ENCODE measurements around the gene SENP3.

The SENP3 gene

GRCh38 chr17:7557147-7557764, 4.5 kb upstream of the SENP3 start:
- DNase-seq: no peak

- DNase-seq: no peak
These were observed 3.8 kb upstream of the SENP3 start for GRCh38 chr17:7557775-7558543.

- DNase-seq: no peak
These were observed 3.0 kb upstream of the SENP3 start, which contains the start of gene TNFSF13 for GRCh38 chr17:7558544-7559319. Gene TNFSF13, plus strand, starts transcription at chr17:7558750. Its CDS starts 290 bp downstream, at chr17:7559040.

- DNase-seq: no peak
These were observed 2.2 kb upstream of the SENP3 start for GRCh38 chr17:7559320-7560171.

GRCh38 chr17:7560172-7561027, 1.3 kb upstream of the SENP3 start:
- no peak for DNase-seq

GRCh38 chr17:7561028-7561575, 617 bp upstream of the SENP3 start:
- peak; percentile 5 for DNase-seq

GRCh38 chr17:7562208-7562605, 488 bp downstream of the SENP3 start:
- no peak for DNase-seq

GRCh38 chr17:7563115-7563869, 1.6 kb downstream of the SENP3 start:
- DNase-seq: no peak

GRCh38 chr17:7569571-7569970, 7.9 kb downstream of the SENP3 start:
- no peak for DNase-seq

GRCh38 chr17:7570351-7570750, 8.6 kb downstream of the SENP3 start:
- no peak for DNase-seq

- DNase-seq: no peak
These were observed 10.5 kb downstream of the SENP3 start for GRCh38 chr17:7572338-7572587.

GRCh38 chr17:7572588-7573323, 11.0 kb downstream of the SENP3 start:
- peak; percentile 85 for DNase-seq

- DNase-seq: peak; percentile 23
These were observed 11.8 kb downstream of the SENP3 start for GRCh38 chr17:7573324-7574080.

GRCh38 chr17:7574176-7574953, 12.6 kb downstream of the SENP3 start:
- no peak for DNase-seq

GRCh38 chr17:7575481-7575883, 13.8 kb downstream of the SENP3 start:
- DNase-seq: no peak

- DNase-seq: no peak
These were observed 14.2 kb downstream of the SENP3 start for GRCh38 chr17:7575959-7576358.

GRCh38 chr17:7576432-7576937, 14.8 kb downstream of the SENP3 start:
- no peak for DNase-seq
